WTC11 (cell line): Measurements from ENCODE around the gene BTBD10. TPM values are rescaled to one million over a fixed set of nuclear protein-coding genes. Genes with fewer than 3 reads are reported as not detected.

ENCODE experiments used
- ATAC-seq: fragments of 200-7000 bp; cut with Tn5 transposase; 2 replicates; pipeline ENCODE4 v1.10.0; 2021; ENCODE audit warnings: mild to moderate bottlenecking, moderate library complexity
- CTCF ChIA-PET: fragments of 300-600 bp; sonication (Branson Sonifier 250); formaldehyde crosslinking; loops from one replicate; lab custom pipeline; 2021; ENCODE audit warnings: antibody characterized with exemption; lab: Charles Lee
- POLR2A ChIA-PET: fragments of 350-600 bp; sonication (Branson Sonifier 250); formaldehyde crosslinking; loops from one replicate; lab custom pipeline; 2021; ENCODE audit warnings: antibody characterized with exemption; lab: Charles Lee
- DNase-seq: peaks from one replicate; pipeline ENCODE4 v3.0.0; 2021; ENCODE audit warnings: low spot score
- H3K27ac Mint-ChIP-seq: 2 replicates; pipeline ENCODE4 v1.8.0; 2021; ENCODE audit warnings: mixed read lengths
- H3K27me3 Mint-ChIP-seq: 2 replicates; pipeline ENCODE4 v1.8.0; 2021; ENCODE audit warnings: low read depth, mild to moderate bottlenecking, moderate library complexity, mixed read lengths
- H3K36me3 Mint-ChIP-seq: 2 replicates; pipeline ENCODE4 v1.8.0; 2021; ENCODE audit warnings: mixed read lengths
- H3K4me1 Mint-ChIP-seq: 2 replicates; pipeline ENCODE4 v1.8.0; 2022; ENCODE audit warnings: mixed read lengths
- H3K4me3 Mint-ChIP-seq: 2 replicates; pipeline ENCODE4 v1.8.0; 2021; ENCODE audit warnings: mild to moderate bottlenecking, moderate library complexity, mixed read lengths
- H3K9me3 Mint-ChIP-seq: 2 replicates; pipeline ENCODE4 v1.8.0; 2021; ENCODE audit warnings: mixed read lengths
- CBFB ChIP-seq: sonication (generic); formaldehyde crosslinking; IDR thresholded peaks from 2 replicates; pipeline ENCODE4 v1.8.1; 2022; ENCODE audit warnings: mild to moderate bottlenecking, low read depth, missing genetic modification reagents
- ESRRA ChIP-seq: sonication (generic); formaldehyde crosslinking; IDR thresholded peaks from 2 replicates; pipeline ENCODE4 v1.8.1; 2022; ENCODE audit warnings: mild to moderate bottlenecking, missing genetic modification reagents, borderline replicate concordance
- HMGA2 ChIP-seq: fragments of 250-450 bp; sonication (Bioruptor Pico); IDR thresholded peaks from 2 replicates; pipeline ENCODE4 v1.4.0; 2021; ENCODE audit warnings: mild to moderate bottlenecking, moderate library complexity
- JAZF1 ChIP-seq: fragments of 250-450 bp; sonication (Bioruptor Pico); IDR thresholded peaks from 2 replicates; pipeline ENCODE4 v1.9.0; 2021; ENCODE audit warnings: moderate library complexity, mild to moderate bottlenecking, inconsistent platforms
- NFATC4 ChIP-seq: fragments of 250-450 bp; sonication (Bioruptor Pico); IDR thresholded peaks from 2 replicates; pipeline ENCODE4 v1.9.0; 2021; ENCODE audit warnings: mild to moderate bottlenecking
- RELA ChIP-seq: sonication (generic); formaldehyde crosslinking; IDR thresholded peaks from 2 replicates; pipeline ENCODE4 v1.8.1; 2022; ENCODE audit warnings: missing genetic modification reagents, mild to moderate bottlenecking, borderline replicate concordance
- SMAD3 ChIP-seq: sonication (generic); formaldehyde crosslinking; IDR thresholded peaks from 2 replicates; pipeline ENCODE4 v1.8.0; 2022; ENCODE audit warnings: missing genetic modification reagents, mild to moderate bottlenecking, borderline replicate concordance
- TP53 ChIP-seq: sonication (generic); formaldehyde crosslinking; IDR thresholded peaks from 2 replicates; pipeline ENCODE4 v1.8.1; 2023; ENCODE audit warnings: mild to moderate bottlenecking, missing genetic modification reagents
- ZNF121 ChIP-seq: sonication (generic); formaldehyde crosslinking; IDR thresholded peaks from 2 replicates; pipeline ENCODE4 v1.8.0; 2023; ENCODE audit warnings: missing genetic modification reagents
- ZNF317 ChIP-seq: sonication (generic); formaldehyde crosslinking; IDR thresholded peaks from 2 replicates; pipeline ENCODE4 v1.8.1; 2023; ENCODE audit warnings: low read depth, mild to moderate bottlenecking, moderate library complexity, missing genetic modification reagents, borderline replicate concordance
- ZNF396 ChIP-seq: fragments of 250-450 bp; sonication (Bioruptor Pico); IDR thresholded peaks from 2 replicates; pipeline ENCODE4 v1.8.0; 2021; ENCODE audit warnings: mild to moderate bottlenecking, moderate library complexity, borderline replicate concordance
- total RNA-seq: library from RNA; stranded (reverse); gene quantifications from 3 replicates; pipeline ENCODE4 v1.2.3, GENCODE V29; 2021
- TF ChIP-seq, protein P1 (sequence below): sonication (generic); formaldehyde crosslinking; IDR thresholded peaks from 2 replicates; pipeline ENCODE4 v1.8.1; 2023; ENCODE audit warnings: mild to moderate bottlenecking, missing genetic modification reagents, borderline replicate concordance
- TF ChIP-seq, protein P2 (sequence below): fragments of 250-450 bp; sonication (Bioruptor Pico); IDR thresholded peaks from 2 replicates; pipeline ENCODE4 v2.1.2; 2022; ENCODE audit warnings: mild to moderate bottlenecking, moderate library complexity
- TF ChIP-seq, protein P3 (sequence below): sonication (generic); formaldehyde crosslinking; IDR thresholded peaks from 2 replicates; pipeline ENCODE4 v1.8.0; 2022; ENCODE audit warnings: mild to moderate bottlenecking, missing genetic modification reagents
- TF ChIP-seq, protein P4 (sequence below): sonication (generic); formaldehyde crosslinking; IDR thresholded peaks from 2 replicates; pipeline ENCODE4 v1.8.1; 2023; ENCODE audit warnings: mild to moderate bottlenecking, missing genetic modification reagents, moderate library complexity
- TF ChIP-seq, protein P5 (sequence below): fragments of 200-600 bp; IDR thresholded peaks from 2 replicates; pipeline ENCODE4 v1.8.0; 2022; ENCODE audit warnings: antibody characterized with exemption
- TF ChIP-seq, protein P6 (sequence below): sonication (generic); formaldehyde crosslinking; IDR thresholded peaks from 2 replicates; pipeline ENCODE4 v1.8.0; 2022; ENCODE audit warnings: missing genetic modification reagents
- TF ChIP-seq, protein P7 (sequence below): fragments of 250-450 bp; sonication (Bioruptor Pico); IDR thresholded peaks from 2 replicates; pipeline ENCODE4 v1.9.0; 2021; ENCODE audit warnings: moderate library complexity, mild to moderate bottlenecking, inconsistent platforms, borderline replicate concordance
- TF ChIP-seq, protein P8 (sequence below): sonication (generic); formaldehyde crosslinking; IDR thresholded peaks from 2 replicates; pipeline ENCODE4 v1.8.1; 2022; ENCODE audit warnings: low read depth, mild to moderate bottlenecking, moderate library complexity, missing genetic modification reagents, borderline replicate concordance

BTBD10 gene
- total RNA-seq, 1 experiment from 2014 or later, result 19.4 TPM

DNA sequence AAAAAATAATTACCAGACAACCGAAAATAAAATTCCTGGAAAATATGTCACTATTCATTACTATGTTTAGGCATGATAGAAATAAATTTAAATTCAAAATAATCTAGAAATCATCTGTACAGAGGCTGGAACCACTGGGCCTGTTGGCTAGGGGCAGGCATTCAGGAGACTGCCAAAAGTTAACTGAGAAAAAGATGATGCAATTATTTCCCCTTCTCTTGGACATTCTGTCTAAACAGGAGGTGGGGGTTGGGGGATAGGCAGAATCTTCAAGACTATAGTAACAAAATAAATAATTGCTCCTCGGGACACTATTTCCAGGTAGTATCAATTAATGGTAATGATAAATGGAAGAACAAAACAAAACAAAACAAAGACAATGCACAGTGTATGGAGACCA is 14.1 kb downstream of the BTBD10 start:
- DNase-seq (no peak), ATAC-seq (no peak)
- Mint-ChIP-seq H3K36me3 (no peaks in the 10 kb centered on the region), H3K4me3 (no peak overlapping the region), H3K9me3 (0 out of 2 replicates have a peak, but pooled peaks cover 8% of the 10 kb centered on the region), H3K27ac (no peak overlapping the region), H3K27me3 (no peaks in the 10 kb centered on the region), H3K4me1 (peaks cover 3% of the 10 kb centered on the region; the same call in 1 of the 2 replicates)
- CTCF ChIA-PET, result no interaction called here
- no peak for TF ChIP-seq ZNF317
- TF ChIP-seq, protein P1, sequence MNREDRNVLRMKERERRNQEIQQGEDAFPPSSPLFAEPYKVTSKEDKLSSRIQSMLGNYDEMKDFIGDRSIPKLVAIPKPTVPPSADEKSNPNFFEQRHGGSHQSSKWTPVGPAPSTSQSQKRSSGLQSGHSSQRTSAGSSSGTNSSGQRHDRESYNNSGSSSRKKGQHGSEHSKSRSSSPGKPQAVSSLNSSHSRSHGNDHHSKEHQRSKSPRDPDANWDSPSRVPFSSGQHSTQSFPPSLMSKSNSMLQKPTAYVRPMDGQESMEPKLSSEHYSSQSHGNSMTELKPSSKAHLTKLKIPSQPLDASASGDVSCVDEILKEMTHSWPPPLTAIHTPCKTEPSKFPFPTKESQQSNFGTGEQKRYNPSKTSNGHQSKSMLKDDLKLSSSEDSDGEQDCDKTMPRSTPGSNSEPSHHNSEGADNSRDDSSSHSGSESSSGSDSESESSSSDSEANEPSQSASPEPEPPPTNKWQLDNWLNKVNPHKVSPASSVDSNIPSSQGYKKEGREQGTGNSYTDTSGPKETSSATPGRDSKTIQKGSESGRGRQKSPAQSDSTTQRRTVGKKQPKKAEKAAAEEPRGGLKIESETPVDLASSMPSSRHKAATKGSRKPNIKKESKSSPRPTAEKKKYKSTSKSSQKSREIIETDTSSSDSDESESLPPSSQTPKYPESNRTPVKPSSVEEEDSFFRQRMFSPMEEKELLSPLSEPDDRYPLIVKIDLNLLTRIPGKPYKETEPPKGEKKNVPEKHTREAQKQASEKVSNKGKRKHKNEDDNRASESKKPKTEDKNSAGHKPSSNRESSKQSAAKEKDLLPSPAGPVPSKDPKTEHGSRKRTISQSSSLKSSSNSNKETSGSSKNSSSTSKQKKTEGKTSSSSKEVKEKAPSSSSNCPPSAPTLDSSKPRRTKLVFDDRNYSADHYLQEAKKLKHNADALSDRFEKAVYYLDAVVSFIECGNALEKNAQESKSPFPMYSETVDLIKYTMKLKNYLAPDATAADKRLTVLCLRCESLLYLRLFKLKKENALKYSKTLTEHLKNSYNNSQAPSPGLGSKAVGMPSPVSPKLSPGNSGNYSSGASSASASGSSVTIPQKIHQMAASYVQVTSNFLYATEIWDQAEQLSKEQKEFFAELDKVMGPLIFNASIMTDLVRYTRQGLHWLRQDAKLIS (CRISPR knock-in tag), result no peak
- TF ChIP-seq SMAD3 (CRISPR knock-in tag), result no peak
- no peak for TF ChIP-seq JAZF1 (CRISPR knock-in tag)
- TF ChIP-seq, protein P2, sequence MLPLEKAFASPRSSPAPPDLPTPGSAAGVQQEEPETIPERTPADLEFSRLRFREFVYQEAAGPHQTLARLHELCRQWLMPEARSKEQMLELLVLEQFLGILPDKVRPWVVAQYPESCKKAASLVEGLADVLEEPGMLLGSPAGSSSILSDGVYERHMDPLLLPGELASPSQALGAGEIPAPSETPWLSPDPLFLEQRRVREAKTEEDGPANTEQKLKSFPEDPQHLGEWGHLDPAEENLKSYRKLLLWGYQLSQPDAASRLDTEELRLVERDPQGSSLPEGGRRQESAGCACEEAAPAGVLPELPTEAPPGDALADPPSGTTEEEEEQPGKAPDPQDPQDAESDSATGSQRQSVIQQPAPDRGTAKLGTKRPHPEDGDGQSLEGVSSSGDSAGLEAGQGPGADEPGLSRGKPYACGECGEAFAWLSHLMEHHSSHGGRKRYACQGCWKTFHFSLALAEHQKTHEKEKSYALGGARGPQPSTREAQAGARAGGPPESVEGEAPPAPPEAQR (CRISPR knock-in tag), result no peak
- TF ChIP-seq HMGA2 (CRISPR knock-in tag), result no peak
- TF ChIP-seq RELA (CRISPR knock-in tag), result no peak
- TF ChIP-seq ZNF396 (CRISPR knock-in tag), result no peak
- TF ChIP-seq, protein P3, sequence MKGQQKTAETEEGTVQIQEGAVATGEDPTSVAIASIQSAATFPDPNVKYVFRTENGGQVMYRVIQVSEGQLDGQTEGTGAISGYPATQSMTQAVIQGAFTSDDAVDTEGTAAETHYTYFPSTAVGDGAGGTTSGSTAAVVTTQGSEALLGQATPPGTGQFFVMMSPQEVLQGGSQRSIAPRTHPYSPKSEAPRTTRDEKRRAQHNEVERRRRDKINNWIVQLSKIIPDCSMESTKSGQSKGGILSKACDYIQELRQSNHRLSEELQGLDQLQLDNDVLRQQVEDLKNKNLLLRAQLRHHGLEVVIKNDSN (CRISPR knock-in tag), result no peak
- no peak for TF ChIP-seq ESRRA (CRISPR knock-in tag)
- TF ChIP-seq NFATC4 (CRISPR knock-in tag), result no peak
- TF ChIP-seq ZNF121 (CRISPR knock-in tag), result no peak
- TF ChIP-seq, protein P4, sequence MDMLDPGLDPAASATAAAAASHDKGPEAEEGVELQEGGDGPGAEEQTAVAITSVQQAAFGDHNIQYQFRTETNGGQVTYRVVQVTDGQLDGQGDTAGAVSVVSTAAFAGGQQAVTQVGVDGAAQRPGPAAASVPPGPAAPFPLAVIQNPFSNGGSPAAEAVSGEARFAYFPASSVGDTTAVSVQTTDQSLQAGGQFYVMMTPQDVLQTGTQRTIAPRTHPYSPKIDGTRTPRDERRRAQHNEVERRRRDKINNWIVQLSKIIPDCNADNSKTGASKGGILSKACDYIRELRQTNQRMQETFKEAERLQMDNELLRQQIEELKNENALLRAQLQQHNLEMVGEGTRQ (CRISPR knock-in tag), result no peak
- TF ChIP-seq, protein P5, sequence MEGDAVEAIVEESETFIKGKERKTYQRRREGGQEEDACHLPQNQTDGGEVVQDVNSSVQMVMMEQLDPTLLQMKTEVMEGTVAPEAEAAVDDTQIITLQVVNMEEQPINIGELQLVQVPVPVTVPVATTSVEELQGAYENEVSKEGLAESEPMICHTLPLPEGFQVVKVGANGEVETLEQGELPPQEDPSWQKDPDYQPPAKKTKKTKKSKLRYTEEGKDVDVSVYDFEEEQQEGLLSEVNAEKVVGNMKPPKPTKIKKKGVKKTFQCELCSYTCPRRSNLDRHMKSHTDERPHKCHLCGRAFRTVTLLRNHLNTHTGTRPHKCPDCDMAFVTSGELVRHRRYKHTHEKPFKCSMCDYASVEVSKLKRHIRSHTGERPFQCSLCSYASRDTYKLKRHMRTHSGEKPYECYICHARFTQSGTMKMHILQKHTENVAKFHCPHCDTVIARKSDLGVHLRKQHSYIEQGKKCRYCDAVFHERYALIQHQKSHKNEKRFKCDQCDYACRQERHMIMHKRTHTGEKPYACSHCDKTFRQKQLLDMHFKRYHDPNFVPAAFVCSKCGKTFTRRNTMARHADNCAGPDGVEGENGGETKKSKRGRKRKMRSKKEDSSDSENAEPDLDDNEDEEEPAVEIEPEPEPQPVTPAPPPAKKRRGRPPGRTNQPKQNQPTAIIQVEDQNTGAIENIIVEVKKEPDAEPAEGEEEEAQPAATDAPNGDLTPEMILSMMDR, result no peak
- no peak for TF ChIP-seq TP53 (CRISPR knock-in tag)
- TF ChIP-seq, protein P6, sequence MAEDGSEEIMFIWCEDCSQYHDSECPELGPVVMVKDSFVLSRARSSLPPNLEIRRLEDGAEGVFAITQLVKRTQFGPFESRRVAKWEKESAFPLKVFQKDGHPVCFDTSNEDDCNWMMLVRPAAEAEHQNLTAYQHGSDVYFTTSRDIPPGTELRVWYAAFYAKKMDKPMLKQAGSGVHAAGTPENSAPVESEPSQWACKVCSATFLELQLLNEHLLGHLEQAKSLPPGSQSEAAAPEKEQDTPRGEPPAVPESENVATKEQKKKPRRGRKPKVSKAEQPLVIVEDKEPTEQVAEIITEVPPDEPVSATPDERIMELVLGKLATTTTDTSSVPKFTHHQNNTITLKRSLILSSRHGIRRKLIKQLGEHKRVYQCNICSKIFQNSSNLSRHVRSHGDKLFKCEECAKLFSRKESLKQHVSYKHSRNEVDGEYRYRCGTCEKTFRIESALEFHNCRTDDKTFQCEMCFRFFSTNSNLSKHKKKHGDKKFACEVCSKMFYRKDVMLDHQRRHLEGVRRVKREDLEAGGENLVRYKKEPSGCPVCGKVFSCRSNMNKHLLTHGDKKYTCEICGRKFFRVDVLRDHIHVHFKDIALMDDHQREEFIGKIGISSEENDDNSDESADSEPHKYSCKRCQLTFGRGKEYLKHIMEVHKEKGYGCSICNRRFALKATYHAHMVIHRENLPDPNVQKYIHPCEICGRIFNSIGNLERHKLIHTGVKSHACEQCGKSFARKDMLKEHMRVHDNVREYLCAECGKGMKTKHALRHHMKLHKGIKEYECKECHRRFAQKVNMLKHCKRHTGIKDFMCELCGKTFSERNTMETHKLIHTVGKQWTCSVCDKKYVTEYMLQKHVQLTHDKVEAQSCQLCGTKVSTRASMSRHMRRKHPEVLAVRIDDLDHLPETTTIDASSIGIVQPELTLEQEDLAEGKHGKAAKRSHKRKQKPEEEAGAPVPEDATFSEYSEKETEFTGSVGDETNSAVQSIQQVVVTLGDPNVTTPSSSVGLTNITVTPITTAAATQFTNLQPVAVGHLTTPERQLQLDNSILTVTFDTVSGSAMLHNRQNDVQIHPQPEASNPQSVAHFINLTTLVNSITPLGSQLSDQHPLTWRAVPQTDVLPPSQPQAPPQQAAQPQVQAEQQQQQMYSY (CRISPR knock-in tag), result no peak
- TF ChIP-seq, protein P7, sequence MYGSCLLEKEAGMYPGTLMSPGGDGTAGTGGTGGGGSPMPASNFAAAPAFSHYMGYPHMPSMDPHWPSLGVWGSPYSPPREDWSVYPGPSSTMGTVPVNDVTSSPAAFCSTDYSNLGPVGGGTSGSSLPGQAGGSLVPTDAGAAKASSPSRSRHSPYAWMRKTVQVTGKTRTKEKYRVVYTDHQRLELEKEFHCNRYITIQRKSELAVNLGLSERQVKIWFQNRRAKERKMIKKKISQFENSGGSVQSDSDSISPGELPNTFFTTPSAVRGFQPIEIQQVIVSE (CRISPR knock-in tag), result no peak
- TF ChIP-seq, protein P8, sequence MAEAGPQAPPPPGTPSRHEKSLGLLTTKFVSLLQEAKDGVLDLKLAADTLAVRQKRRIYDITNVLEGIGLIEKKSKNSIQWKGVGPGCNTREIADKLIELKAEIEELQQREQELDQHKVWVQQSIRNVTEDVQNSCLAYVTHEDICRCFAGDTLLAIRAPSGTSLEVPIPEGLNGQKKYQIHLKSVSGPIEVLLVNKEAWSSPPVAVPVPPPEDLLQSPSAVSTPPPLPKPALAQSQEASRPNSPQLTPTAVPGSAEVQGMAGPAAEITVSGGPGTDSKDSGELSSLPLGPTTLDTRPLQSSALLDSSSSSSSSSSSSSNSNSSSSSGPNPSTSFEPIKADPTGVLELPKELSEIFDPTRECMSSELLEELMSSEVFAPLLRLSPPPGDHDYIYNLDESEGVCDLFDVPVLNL (CRISPR knock-in tag), result no peak
- TF ChIP-seq CBFB (CRISPR knock-in tag), result no peak
- POLR2A ChIA-PET, result no interaction called here
